ENCODE measurements around the gene ALOX15B. TPM values are rescaled to one million over a fixed set of nuclear protein-coding genes. Genes with fewer than 3 reads are reported as not detected.

The ALOX15B gene
- total and polyA plus RNA-seq, 10 of the 15 experiments (the other 5 are each of a cell fraction or from before 2014, with no cell fraction given), result 0.01 TPM; not detected in 9

DNA sequence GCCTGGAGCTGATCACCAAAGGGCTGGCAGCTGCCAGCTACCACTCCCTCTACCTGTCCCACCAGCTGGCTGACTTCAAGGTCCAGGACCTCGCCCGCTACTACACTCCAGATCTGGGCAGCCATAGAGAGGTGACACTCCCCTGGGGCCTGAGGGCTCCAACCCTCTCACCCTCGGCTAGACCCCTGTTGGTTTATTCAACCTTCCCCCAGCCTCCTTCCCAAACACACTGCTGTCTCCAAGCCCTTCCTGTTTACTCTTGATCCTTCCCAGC is 30.7 kb downstream of the ALOX15B start:
- CTCF ChIA-PET, result interaction anchor here (1.2 to 8.8 kb wide), 8 partner anchors 9 to 232 kb away, joined by 3 to 76 read pairs (median 5); no protein-coding TSS in a partner anchor

DNA sequence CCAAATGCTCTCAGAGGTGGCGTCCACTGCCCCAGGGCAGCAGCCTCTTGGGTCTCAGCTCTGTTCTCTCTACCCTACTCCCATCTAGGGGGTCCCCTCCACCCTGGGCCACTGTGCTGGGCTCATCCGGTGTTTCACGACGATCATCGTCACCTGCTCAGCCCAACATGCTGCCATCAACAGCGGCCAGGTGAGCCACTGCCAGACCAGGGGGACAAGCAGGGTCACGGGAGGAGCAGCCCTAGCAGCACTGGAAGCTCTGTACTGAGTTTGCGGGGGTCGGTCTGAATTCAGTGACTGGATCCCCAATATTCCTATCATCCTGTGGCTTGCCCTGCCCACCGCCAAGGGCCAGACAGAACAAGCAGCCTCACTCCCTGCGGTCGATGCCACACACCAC is 32.6 kb downstream of the ALOX15B start:
- ATAC-seq, result no peak
- CTCF ChIA-PET, result interaction anchor here (1.2 to 8.8 kb wide), 4 partner anchors 11 to 54 kb away, joined by 3 to 76 read pairs (median 28); no protein-coding TSS in a partner anchor
- H3K36me3 ChIP-seq (ENCODE audit: control insufficient read depth in 2 of 2, insufficient read depth in 2 of 2, low read length in 1 of 2), result no peaks in the 10 kb centered on the region
- no peak for DNase-seq (ENCODE audit: low read depth, low spot score)
- in situ Hi-C loops (cut with MboI), result loop anchor here (10.0 kb wide), 1 partner anchor 673 kb away; the partner anchor contains the start of gene CCDC42
- no peak overlapping the region for H3K9ac ChIP-seq (ENCODE audit: control insufficient read depth, insufficient read depth, low read length)
- H3K79me2 ChIP-seq (ENCODE audit: control insufficient read depth, insufficient read depth, low read length), result no peaks in the 10 kb centered on the region
- POLR2A ChIA-PET, result no interaction called here
- peaks cover 8 to 20% of the 10 kb centered on the region in 2 experiments for H3K27me3 ChIP-seq (replicated peaks in 1 of 2; ENCODE audit: control insufficient read depth in 2 of 2, insufficient read depth in 2 of 2, low read length in 1 of 2)
- no peak overlapping the region for H3K4me2 ChIP-seq (ENCODE audit: control insufficient read depth, insufficient read depth)
- SMC1A ChIA-PET (ENCODE audit: uncharacterized antibody, unreplicated experiment), result interaction anchor here (0.6 to 3.5 kb wide), 2 partner anchors 11 to 93 kb away, joined by 3 to 18 read pairs; no protein-coding TSS in a partner anchor
- RAD21 ChIA-PET (ENCODE audit: unreplicated experiment), result no interaction called here
- no TSS peak for BruUV-seq (replicated peaks)
- no peak overlapping the region for H3K4me3 ChIP-seq
- H3K27ac ChIP-seq (ENCODE audit: control insufficient read depth, insufficient read depth), result no peak overlapping the region
- intact Hi-C loops (cut with micrococcal nuclease; ENCODE audit: unreplicated experiment), result loop anchor here (10.0 kb wide), 1 partner anchor 673 kb away; the partner anchor contains the start of gene CCDC42
- H4K20me1 ChIP-seq (ENCODE audit: control insufficient read depth, insufficient read depth), result no peaks in the 10 kb centered on the region
- no peaks in the 10 kb centered on the region for H3K4me1 ChIP-seq (ENCODE audit: control insufficient read depth, insufficient read depth, low read length)
- H3K9me3 ChIP-seq (replicated peaks; ENCODE audit: control insufficient read depth, insufficient read depth, low read length), result no peaks in the 10 kb centered on the region
- no peak for FAIRE-seq
- H2AFZ ChIP-seq (ENCODE audit: control insufficient read depth, low read depth, low read length), result no peak overlapping the region
- 61% methylated on average over 12 of the region's 12 CpGs for WGBS (ENCODE audit: insufficient coverage, insufficient replicate concordance, low lambda C conversion rate, missing lambda C conversion rate)
- TF ChIP-seq ZNF217 (IDR thresholded peaks at IDR 0.05) (no peak), TBL1XR1 (IDR thresholded peaks at IDR 0.05; ENCODE audit: low read depth, low read length) (no peak), KAT2A (conservative IDR thresholded peaks at IDR 0.05; ENCODE audit: control insufficient read depth, low read depth, low read length) (no peak), CHD4 (IDR thresholded peaks at IDR 0.05) (no peak), CHD1 (IDR thresholded peaks at IDR 0.05; ENCODE audit: low read depth, low read length) (no peak), SP1 (IDR thresholded peaks at IDR 0.05; ENCODE audit: low read depth, low read length) (no peak)
- TF ChIP-seq, protein P1, sequence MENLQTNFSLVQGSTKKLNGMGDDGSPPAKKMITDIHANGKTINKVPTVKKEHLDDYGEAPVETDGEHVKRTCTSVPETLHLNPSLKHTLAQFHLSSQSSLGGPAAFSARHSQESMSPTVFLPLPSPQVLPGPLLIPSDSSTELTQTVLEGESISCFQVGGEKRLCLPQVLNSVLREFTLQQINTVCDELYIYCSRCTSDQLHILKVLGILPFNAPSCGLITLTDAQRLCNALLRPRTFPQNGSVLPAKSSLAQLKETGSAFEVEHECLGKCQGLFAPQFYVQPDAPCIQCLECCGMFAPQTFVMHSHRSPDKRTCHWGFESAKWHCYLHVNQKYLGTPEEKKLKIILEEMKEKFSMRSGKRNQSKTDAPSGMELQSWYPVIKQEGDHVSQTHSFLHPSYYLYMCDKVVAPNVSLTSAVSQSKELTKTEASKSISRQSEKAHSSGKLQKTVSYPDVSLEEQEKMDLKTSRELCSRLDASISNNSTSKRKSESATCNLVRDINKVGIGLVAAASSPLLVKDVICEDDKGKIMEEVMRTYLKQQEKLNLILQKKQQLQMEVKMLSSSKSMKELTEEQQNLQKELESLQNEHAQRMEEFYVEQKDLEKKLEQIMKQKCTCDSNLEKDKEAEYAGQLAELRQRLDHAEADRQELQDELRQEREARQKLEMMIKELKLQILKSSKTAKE (IDR thresholded peaks at IDR 0.05; ENCODE audit: low read depth, poor library complexity, severe bottlenecking), result no peak
- TF ChIP-seq, protein P2, sequence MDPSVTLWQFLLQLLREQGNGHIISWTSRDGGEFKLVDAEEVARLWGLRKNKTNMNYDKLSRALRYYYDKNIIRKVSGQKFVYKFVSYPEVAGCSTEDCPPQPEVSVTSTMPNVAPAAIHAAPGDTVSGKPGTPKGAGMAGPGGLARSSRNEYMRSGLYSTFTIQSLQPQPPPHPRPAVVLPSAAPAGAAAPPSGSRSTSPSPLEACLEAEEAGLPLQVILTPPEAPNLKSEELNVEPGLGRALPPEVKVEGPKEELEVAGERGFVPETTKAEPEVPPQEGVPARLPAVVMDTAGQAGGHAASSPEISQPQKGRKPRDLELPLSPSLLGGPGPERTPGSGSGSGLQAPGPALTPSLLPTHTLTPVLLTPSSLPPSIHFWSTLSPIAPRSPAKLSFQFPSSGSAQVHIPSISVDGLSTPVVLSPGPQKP (IDR thresholded peaks at IDR 0.05; ENCODE audit: low read depth, low read length), result no peak

More for the DNA sequence above, 30.7 kb downstream of the ALOX15B start:
- Histone ChIP-seq H3K79me2 (ENCODE audit: control insufficient read depth, insufficient read depth, low read length) (no peaks in the 10 kb centered on the region), H4K20me1 (ENCODE audit: control insufficient read depth, insufficient read depth) (no peaks in the 10 kb centered on the region), H3K27ac (ENCODE audit: control insufficient read depth, insufficient read depth) (no peak overlapping the region), H3K4me2 (ENCODE audit: control insufficient read depth, insufficient read depth) (no peak overlapping the region), H3K36me3 (ENCODE audit: control insufficient read depth in 2 of 2, insufficient read depth in 2 of 2, low read length in 1 of 2) (no peaks in the 10 kb centered on the region), H3K9me3 (replicated peaks; ENCODE audit: control insufficient read depth, insufficient read depth, low read length) (no peaks in the 10 kb centered on the region), H3K9ac (ENCODE audit: control insufficient read depth, insufficient read depth, low read length) (no peak overlapping the region), H3K4me3 (no peak overlapping the region), H3K27me3 (replicated peaks in 1 of 2; ENCODE audit: control insufficient read depth in 2 of 2, insufficient read depth in 2 of 2, low read length in 1 of 2) (peaks cover 6 to 17% of the 10 kb centered on the region in 2 experiments), H2AFZ (ENCODE audit: control insufficient read depth, low read depth, low read length) (no peak overlapping the region), H3K4me1 (ENCODE audit: control insufficient read depth, insufficient read depth, low read length) (no peaks in the 10 kb centered on the region)
- ChIA-PET RAD21 (ENCODE audit: unreplicated experiment) (interaction anchor here (1.2 to 2.5 kb wide), 3 partner anchors 9 to 49 kb away, joined by 3 to 19 read pairs (median 3); no protein-coding TSS in a partner anchor), SMC1A (ENCODE audit: uncharacterized antibody, unreplicated experiment) (interaction anchor here (0.7 to 3.5 kb wide), 3 partner anchors 9 to 61 kb away, joined by 4 to 18 read pairs (median 7); no protein-coding TSS in a partner anchor), POLR2A (interaction anchor here (0.5 kb wide), 1 partner anchor 127 kb away, joined by 5 read pairs; no protein-coding TSS in a partner anchor)
- ATAC-seq (no peak), DNase-seq (ENCODE audit: low read depth, low spot score) (no peak), FAIRE-seq (no peak)
- 2% methylated on average over 3 of the region's 3 CpGs for WGBS (ENCODE audit: insufficient coverage, insufficient replicate concordance, low lambda C conversion rate, missing lambda C conversion rate)
- in situ Hi-C loops (cut with MboI) (no loop called here), intact Hi-C loops (cut with micrococcal nuclease; ENCODE audit: unreplicated experiment) (no loop called here)
- BruUV-seq (replicated peaks), result no TSS peak
- TF ChIP-seq SMC3 (IDR thresholded peaks at IDR 0.05; ENCODE audit: borderline replicate concordance, low read length) (no peak), EED (IDR thresholded peaks at IDR 0.05; ENCODE audit: low read depth) (no peak), RELA (IDR thresholded peaks at IDR 0.05; ENCODE audit: borderline replicate concordance, partially characterized antibody) (no peak), NR2F1 (conservative IDR thresholded peaks at IDR 0.05) (no peak), MTA2 (IDR thresholded peaks at IDR 0.05; ENCODE audit: low read depth) (no peak)
